CD4-positive, CD25-positive, alpha-beta regulatory T cell (primary cell): ENCODE results near the gene UPF1. TPM values are rescaled to one million over a fixed set of nuclear protein-coding genes. Genes with fewer than 3 reads are reported as not detected.
"Not testable (repeated sequence)": the region's sequence is repeated elsewhere in the genome, so short reads cannot be mapped to it uniquely, and the experiment has no call there.

Experiments
- ATAC-seq, 2 donors: fragments of 150-1000 bp; cut with Tn5 transposase; one replicate each; pipeline ENCODE4 v1.10.0; 2021; ENCODE audit warnings: low read depth in 2 of 2, moderate number of reproducible peaks in 2 of 2, moderate library complexity in 1 of 2
- DNase-seq, 3 donors: peaks; one replicate each; pipeline versions ENCODE4 v3.0.0 to v3.0.0-alpha.2; 2012 to 2022; ENCODE audit warnings: mixed read lengths in 1 of 3
- H3K27ac ChIP-seq: one replicate; pipeline ENCODE4 v1.7.0; 2013; ENCODE audit warnings: mild to moderate bottlenecking, low read length; ENCODE audit not compliant: insufficient read depth, poor library complexity, severe bottlenecking
- H3K27me3 ChIP-seq: one replicate; pipeline ENCODE4 v1.7.0; 2013; ENCODE audit warnings: low read length; ENCODE audit not compliant: control insufficient read depth, insufficient read depth
- H3K36me3 ChIP-seq: one replicate; pipeline ENCODE4 v1.7.0; 2013; ENCODE audit warnings: mild to moderate bottlenecking, low read length, moderate library complexity; ENCODE audit not compliant: control insufficient read depth, insufficient read depth
- H3K4me1 ChIP-seq: 2 replicates; pipeline ENCODE4 v1.7.0; 2013; ENCODE audit warnings: mild to moderate bottlenecking, low read length; ENCODE audit not compliant: insufficient read depth, control insufficient read depth, poor library complexity, severe bottlenecking
- H3K4me3 ChIP-seq: one replicate; pipeline ENCODE4 v1.7.0; 2013; ENCODE audit warnings: low read depth, mild to moderate bottlenecking, low read length, moderate library complexity
- H3K9me3 ChIP-seq, 2 experiments: 1 replicate in 1 of 2; 2 replicates in 1 of 2; pipeline ENCODE4 v1.7.0; 2013; ENCODE audit warnings: low read length in 2 of 2, mild to moderate bottlenecking in 1 of 2, moderate library complexity in 1 of 2; ENCODE audit not compliant: control insufficient read depth in 2 of 2
- H3K27ac Mint-ChIP-seq, 3 donors: one replicate each; pipeline ENCODE4 v1.8.0; 2020 to 2022; ENCODE audit warnings: mild to moderate bottlenecking in 3 of 3, mixed read lengths in 3 of 3, moderate library complexity in 2 of 3
- H3K27me3 Mint-ChIP-seq: one replicate; pipeline ENCODE4 v1.8.0; 2022; ENCODE audit warnings: mild to moderate bottlenecking, mixed read lengths
- H3K36me3 Mint-ChIP-seq: one replicate; pipeline ENCODE4 v1.8.0; 2020; ENCODE audit warnings: mixed read lengths
- H3K4me1 Mint-ChIP-seq, 4 donors: one replicate each; pipeline ENCODE4 v1.8.0; 2020 to 2022; ENCODE audit warnings: mixed read lengths in 4 of 4, mild to moderate bottlenecking in 1 of 4
- H3K4me3 Mint-ChIP-seq, 4 donors: one replicate each; pipeline ENCODE4 v1.8.0; 2020 to 2022; ENCODE audit warnings: mild to moderate bottlenecking in 4 of 4, mixed read lengths in 4 of 4, moderate library complexity in 3 of 4
- H3K9me3 Mint-ChIP-seq, 7 donors: one replicate each; pipeline ENCODE4 v1.8.0; 2020 to 2022; ENCODE audit warnings: mixed read lengths in 7 of 7, mild to moderate bottlenecking in 3 of 7, moderate library complexity in 2 of 7
- polyA plus RNA-seq, 4 donors: library from polyadenylated mRNA; unstranded; fragments of 300-500 nt; fragmentation: Illumina TruSeq; gene quantifications; one replicate each; pipeline ENCODE4 v1.2.3, GENCODE V29; 2021
- total RNA-seq: library from RNA; stranded (reverse); gene quantifications from one replicate; pipeline ENCODE4 v1.2.3, GENCODE V29; 2022

The UPF1 gene
- total and polyA plus RNA-seq, 5 donors from 2014 or later: 8.6 to 140 (median 10.6) TPM

DNA sequence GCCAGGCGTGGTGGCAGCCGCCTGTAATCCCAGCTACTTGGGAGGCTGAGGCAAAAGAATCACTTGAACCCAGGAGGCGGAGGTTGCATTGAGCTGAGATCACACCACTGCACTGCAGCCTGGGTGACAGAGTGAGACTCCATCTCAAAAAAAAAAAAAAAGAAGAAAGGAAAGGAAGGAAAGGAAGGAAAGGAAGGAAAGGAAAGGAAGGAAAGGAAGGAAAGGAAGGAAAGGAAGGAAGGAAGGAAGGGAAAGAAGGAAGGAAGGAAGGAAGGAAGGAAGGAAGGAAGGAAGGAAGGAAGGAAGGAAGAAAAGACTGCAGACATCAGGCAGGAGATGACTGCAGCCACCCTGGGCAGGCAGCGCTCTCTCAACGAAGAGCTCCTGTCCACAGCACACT, 70.8 kb downstream of the UPF1 start:
- not testable (repeated sequence) for H3K27ac ChIP-seq, H3K4me3 ChIP-seq, H3K4me3 Mint-ChIP-seq, H3K9me3 ChIP-seq, H3K4me1 Mint-ChIP-seq, DNase-seq, H3K36me3 Mint-ChIP-seq, H3K27ac Mint-ChIP-seq, H3K27me3 Mint-ChIP-seq, H3K27me3 ChIP-seq, H3K9me3 Mint-ChIP-seq, H3K4me1 ChIP-seq, ATAC-seq
- peaks cover 44% of the 10 kb centered on the region for H3K36me3 ChIP-seq

DNA sequence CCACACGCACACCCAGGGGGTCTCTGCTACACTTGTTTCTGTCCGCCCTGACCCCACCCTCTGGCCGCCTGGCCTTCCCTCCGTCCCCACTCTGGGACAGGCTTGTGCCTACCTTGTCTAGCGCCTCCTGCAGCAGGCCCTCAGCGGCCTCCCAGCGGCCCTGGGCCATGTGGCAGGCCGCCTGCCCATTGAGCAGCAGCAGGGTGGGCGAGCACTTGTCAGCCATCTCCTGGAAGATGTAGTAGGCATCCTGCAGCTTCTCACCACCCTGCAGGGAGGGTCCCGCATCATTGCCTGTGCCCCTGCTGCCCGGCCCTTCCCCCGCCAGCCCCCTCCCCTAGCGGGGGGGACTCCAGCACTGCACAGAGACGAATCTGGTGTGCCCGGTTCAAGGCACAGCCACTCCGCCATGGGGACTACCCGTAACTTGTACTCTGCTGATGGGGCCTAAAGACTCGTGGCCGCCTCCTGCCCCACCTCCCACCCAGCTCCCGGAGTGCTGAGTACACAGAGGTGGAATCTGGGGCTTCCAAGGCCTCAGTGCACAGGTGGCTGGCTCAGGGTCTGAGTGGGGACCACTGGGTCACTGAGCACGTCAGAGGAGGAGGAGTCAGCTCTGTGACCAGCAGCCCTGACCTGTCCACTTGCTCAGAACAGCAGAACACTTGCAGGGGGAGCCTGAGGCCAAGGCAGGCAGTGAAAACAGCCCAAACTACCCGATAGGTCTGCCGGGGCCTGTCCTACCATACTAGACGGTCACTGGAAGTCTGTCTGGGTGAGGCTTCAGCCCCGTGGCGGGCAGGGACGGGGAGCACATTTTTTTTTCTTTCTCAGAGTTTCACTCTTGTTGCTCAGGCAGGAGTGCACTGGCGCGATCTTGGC, 71.6 kb downstream of the UPF1 start:
- ATAC-seq: no peak
- H3K9me3 Mint-ChIP-seq: no peaks in the 10 kb centered on the region
- H3K4me1 Mint-ChIP-seq: peaks cover 0 to 3% (median 0%) of the 10 kb centered on the region in 4 donors

DNA sequence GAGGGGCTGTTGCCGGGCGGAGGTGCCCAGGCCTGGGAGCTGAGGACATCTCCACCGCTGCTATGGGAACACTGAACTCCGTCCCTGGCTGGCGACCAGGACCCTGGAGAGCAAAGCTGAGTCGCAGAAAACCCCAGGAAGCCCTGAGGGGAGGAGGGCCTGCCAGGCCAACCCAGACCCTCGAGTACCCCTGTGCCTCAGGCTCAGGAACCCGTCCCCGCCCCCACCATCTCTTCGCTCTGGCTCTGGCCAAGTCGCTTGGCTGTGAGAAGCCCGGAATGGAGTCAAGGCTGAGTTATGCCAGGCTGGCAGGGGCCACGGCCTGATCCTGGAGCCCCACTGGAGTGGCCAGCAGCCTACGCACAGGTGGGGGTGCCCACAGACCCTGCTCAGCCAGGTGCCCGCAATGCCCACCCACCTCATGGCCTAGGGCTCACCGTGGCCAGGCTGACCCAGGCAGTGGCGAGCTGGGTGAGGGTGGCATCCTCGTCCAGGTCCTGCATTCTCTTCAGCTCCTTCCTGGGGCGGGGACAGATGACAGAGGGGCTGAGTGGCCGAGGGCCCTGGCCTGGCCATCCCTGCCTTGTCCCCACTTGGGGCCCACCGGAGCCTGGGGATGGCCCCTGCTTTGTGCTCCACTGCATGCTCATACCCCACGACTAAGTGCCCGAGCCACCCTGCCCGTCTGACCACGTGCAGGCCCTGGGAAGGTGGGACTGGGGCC, 72.7 kb downstream of the UPF1 start:
- no peaks in the 10 kb centered on the region for H3K9me3 Mint-ChIP-seq
- ATAC-seq: no peak
- H3K36me3 Mint-ChIP-seq: peaks cover 3% of the 10 kb centered on the region
- Histone ChIP-seq H3K9me3 (no peaks in the 10 kb centered on the region), H3K27me3 (no peaks in the 10 kb centered on the region), H3K4me1 (no peaks in the 10 kb centered on the region), H3K36me3 (peaks cover 50% of the 10 kb centered on the region), H3K4me3 (no peak overlapping the region), H3K27ac (no peak overlapping the region)
- no peak for DNase-seq
- no peak overlapping the region for H3K4me3 Mint-ChIP-seq
- H3K27me3 Mint-ChIP-seq: peaks cover 4% of the 10 kb centered on the region
- peaks cover 0 to 3% (median under 1%) of the 10 kb centered on the region in 4 donors for H3K4me1 Mint-ChIP-seq
- no peak overlapping the region for H3K27ac Mint-ChIP-seq

More for the DNA sequence above, 71.6 kb downstream of the UPF1 start:
- H3K36me3 ChIP-seq: peaks cover 48% of the 10 kb centered on the region
- no peak overlapping the region for H3K27ac ChIP-seq
- DNase-seq: no peak
- H3K9me3 ChIP-seq: no peaks in the 10 kb centered on the region
- Mint-ChIP-seq H3K4me3 (no peak overlapping the region), H3K27ac (no peak overlapping the region), H3K27me3 (peaks cover 4% of the 10 kb centered on the region), H3K36me3 (peaks cover 3% of the 10 kb centered on the region)
- H3K4me1 ChIP-seq: no peaks in the 10 kb centered on the region
- no peak overlapping the region for H3K4me3 ChIP-seq
- no peaks in the 10 kb centered on the region for H3K27me3 ChIP-seq

DNA sequence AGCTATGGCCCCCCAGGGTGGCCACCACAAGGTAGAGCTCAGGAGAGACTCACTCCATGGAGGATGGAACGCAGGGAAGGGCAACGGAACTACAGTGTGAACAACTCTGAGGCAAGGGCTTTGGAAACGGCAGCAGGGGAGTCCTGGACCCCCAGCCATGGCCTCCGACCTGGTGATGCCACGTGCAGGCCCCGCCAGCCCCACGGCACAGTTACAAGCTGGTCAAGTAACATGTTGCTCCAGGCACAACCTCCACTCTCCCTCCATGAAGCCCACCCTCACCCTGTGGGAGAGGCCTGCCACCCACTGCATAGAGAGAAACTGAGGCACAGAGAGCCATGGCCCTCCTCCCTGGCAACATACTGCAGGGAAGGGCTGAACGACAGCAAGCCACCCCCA, 73.3 kb downstream of the UPF1 start:
- H3K4me1 ChIP-seq: no peaks in the 10 kb centered on the region
- ATAC-seq (no peak), DNase-seq (no peak)
- H3K4me3 ChIP-seq: no peak overlapping the region
- Mint-ChIP-seq H3K27me3 (peaks cover 4% of the 10 kb centered on the region), H3K4me1 (peaks cover 0 to 5% (median 1%) of the 10 kb centered on the region in 4 donors), H3K27ac (no peak overlapping the region), H3K9me3 (no peaks in the 10 kb centered on the region), H3K36me3 (peaks cover 3% of the 10 kb centered on the region), H3K4me3 (no peak overlapping the region)
- no peak overlapping the region for H3K27ac ChIP-seq
- no peaks in the 10 kb centered on the region for H3K27me3 ChIP-seq
- no peaks in the 10 kb centered on the region for H3K9me3 ChIP-seq
- H3K36me3 ChIP-seq: peaks cover 48% of the 10 kb centered on the region

DNA sequence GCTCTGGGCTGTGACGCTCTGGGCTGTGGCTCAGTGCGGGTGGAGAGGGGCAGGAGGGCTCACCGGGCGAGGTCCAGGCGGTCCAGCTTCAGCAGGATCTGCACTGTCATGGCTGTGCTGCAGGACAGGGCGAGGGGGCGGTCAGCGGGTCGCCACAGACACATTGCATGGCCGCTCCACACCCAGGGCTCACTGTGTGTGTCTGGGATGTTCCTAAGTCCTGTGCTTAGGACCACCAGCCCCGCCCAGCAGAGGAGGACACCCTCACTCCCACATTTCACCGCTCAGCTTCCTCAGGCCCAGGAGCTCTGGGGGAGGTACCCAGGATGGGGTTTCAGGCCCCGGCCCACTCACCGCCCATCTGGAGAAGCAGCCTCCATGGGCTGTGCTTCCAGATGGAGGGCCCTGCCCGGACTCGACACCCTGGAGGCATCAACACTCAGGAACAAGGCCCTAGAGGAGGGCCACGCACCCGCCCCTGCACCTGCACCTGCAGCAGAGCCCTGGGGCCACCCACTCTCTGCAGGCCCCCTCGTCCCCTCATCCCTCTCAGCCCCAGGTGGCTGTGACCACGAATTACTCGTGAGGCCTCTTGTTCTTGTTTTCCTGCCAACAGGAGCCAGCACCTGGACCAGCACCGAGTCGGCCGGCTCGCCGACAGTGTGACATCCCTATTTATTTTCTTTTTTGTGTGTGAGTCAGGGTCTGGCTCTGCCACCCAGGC, 73.9 kb downstream of the UPF1 start:
- DNase-seq: no peak
- H3K4me1 ChIP-seq: no peaks in the 10 kb centered on the region
- Mint-ChIP-seq H3K4me1 (peaks cover 0 to 5% (median 1%) of the 10 kb centered on the region in 4 donors), H3K9me3 (no peaks in the 10 kb centered on the region), H3K27me3 (peaks cover 4% of the 10 kb centered on the region), H3K36me3 (peaks cover 3% of the 10 kb centered on the region), H3K4me3 (no peak overlapping the region), H3K27ac (peak overlapping the region in 1 of 3 donors; percentile 80)
- ATAC-seq: no peak
- no peaks in the 10 kb centered on the region for H3K27me3 ChIP-seq
- peaks cover 45% of the 10 kb centered on the region for H3K36me3 ChIP-seq
- H3K27ac ChIP-seq: no peak overlapping the region
- no peak overlapping the region for H3K4me3 ChIP-seq
- no peaks in the 10 kb centered on the region for H3K9me3 ChIP-seq

DNA sequence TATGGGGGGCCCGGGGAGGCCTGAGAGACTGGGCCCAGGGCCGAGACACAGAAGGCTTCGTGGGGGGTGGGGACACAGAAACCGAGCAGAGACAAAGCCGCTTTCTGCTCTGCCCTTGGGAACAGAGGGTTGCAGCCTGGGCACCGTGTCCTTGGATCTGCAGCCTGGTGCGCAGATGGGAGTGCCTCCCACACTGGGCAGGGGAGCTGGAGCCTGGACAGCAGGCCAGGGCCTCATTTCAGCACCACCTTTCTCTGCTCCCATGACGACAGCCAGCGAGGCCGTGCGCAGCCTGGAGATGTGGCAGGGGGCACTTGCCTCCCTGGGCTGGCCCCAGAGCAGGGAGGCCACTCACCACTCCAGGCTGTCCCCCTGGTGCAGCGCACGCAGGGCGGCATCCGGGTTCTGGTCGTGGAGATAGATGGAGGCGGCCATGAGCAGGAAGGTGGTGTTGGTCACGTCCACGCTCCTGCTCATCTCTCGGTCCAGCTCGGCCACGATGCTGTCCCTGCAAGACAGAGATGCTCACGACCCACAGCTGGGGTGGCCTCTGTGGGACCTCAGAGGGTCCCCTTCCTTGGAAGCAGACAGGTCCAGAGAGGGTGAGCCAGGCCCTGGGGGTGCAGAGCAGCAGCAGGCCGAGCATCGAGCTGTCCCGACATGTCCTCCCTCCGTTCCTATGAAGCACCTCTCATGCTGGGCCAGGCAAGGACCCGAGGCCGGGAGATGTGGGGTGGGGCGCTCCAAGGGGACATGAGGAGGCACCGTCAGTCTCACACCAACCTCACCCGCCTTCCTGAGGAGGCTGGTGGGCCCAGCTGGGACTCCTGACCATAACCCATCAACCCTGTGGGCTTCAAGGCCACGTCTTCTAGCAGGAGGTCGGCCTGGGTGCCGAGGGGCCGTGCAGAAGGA, 75.1 kb downstream of the UPF1 start:
- Mint-ChIP-seq H3K4me1 (peaks cover 0 to 5% (median 1%) of the 10 kb centered on the region in 4 donors), H3K36me3 (peaks cover 3% of the 10 kb centered on the region), H3K4me3 (no peak overlapping the region), H3K27ac (no peak overlapping the region), H3K9me3 (no peaks in the 10 kb centered on the region), H3K27me3 (no peaks in the 10 kb centered on the region)
- ATAC-seq: no peak
- H3K4me1 ChIP-seq: no peaks in the 10 kb centered on the region
- H3K36me3 ChIP-seq: peaks cover 41% of the 10 kb centered on the region
- H3K27me3 ChIP-seq: no peaks in the 10 kb centered on the region
- no peak overlapping the region for H3K27ac ChIP-seq
- H3K4me3 ChIP-seq: no peak overlapping the region
- no peak for DNase-seq
- no peaks in the 10 kb centered on the region for H3K9me3 ChIP-seq
